ENCODE results near the gene C16orf96.

Gene C16orf96

DNA sequence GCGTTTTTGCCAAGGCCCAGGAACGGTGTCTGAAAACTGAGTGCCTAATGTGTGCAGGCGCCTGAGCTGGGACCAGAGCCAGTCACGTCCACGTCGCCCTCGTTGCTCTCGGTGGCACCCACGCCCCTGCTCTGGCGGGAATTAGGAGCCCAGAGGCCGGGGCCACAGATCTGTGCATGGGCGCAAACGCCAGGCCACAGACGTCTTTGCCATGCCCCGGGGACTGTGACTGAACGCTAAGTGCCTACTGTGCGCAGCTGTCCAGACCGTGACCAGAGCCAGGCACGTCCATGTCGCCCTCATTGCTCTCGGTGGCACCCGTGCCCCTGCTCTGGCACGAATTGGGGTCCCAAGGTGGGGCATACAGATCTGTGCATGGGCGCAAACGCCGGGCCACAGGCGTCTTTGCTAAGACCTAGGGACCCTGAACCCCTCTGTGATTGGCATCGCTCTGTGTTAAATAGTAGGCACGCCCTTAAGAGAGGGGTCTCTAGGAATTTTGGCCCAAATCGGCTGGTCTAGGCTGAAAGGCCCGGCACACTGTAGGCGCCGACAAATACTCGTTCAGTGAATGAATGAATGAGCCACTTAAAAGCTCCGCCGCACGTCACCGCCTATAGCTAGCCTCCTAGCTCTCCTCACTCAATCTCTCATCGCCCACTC, 59.4 kb downstream of the C16orf96 start:
- 92% methylated on average over 39 of the region's 39 CpGs for WGBS, 2 experiments
- Histone ChIP-seq H3K27ac (ENCODE audit: insufficient read depth, low read depth, low read length, poor library complexity, severe bottlenecking) (peak overlapping the region; percentile 74), H3K4me1 (ENCODE audit: control insufficient read depth, insufficient read depth, low read length) (peaks cover 19% of the 10 kb centered on the region), H3K27me3 (ENCODE audit: control insufficient read depth, insufficient read depth, low read length, poor library complexity, severe bottlenecking) (no peaks in the 10 kb centered on the region), H3K9me3 (ENCODE audit: control insufficient read depth, low read length) (no peaks in the 10 kb centered on the region), H3K4me3 (ENCODE audit: insufficient read depth, low read depth, low read length) (peak overlapping the region; percentile 11), H3K36me3 (ENCODE audit: control insufficient read depth, insufficient read depth, low read length) (no peaks in the 10 kb centered on the region)

DNA sequence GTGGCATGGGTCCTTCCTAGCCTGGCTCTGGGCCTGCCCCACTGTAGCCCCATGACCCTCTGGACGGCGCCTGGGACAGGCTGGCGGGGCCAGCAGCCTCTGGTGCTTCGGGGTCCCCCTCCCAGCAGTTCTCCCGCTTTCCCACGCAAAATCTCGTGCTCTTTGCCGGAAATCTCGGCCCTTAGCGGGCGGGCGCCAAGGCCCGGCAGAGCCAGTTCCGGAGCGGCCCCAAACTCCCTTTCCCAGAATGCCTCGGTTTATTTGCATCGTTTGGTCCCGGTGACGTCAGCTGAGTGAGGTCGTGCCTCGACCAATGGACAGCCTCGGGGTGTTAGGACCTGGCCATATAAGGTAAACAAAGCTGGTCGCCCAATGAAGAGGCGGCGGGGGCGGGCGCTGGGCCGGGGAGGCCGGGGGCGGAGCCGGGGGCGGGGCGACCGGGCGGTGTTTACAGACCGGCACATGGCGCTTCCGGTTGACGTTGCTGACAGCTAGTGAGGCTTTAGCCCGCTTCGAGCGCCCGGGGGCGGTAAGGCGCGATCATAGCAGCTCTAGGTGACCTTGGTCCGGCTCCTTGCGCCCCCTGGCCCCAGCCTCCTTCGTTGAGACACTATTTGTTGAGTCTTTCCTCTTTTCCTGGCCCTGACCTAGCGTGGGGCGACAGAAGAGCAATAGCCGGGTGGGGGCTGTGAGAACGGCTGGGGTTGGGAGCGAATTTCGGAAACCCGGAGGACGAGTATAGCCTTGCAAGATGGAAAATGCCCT, 60.1 kb downstream of the C16orf96 start:
- H3K4me1 ChIP-seq (ENCODE audit: control insufficient read depth, insufficient read depth, low read length): peaks cover 19% of the 10 kb centered on the region
- H3K27me3 ChIP-seq (ENCODE audit: control insufficient read depth, insufficient read depth, low read length, poor library complexity, severe bottlenecking): no peaks in the 10 kb centered on the region
- no peaks in the 10 kb centered on the region for H3K9me3 ChIP-seq (ENCODE audit: control insufficient read depth, low read length)
- peak overlapping the region; percentile 97 for H3K27ac ChIP-seq (ENCODE audit: insufficient read depth, low read depth, low read length, poor library complexity, severe bottlenecking)
- WGBS, 2 experiments: 1% methylated on average over 57 of the region's 57 CpGs
- no peaks in the 10 kb centered on the region for H3K36me3 ChIP-seq (ENCODE audit: control insufficient read depth, insufficient read depth, low read length)
- H3K4me3 ChIP-seq (ENCODE audit: insufficient read depth, low read depth, low read length): peak overlapping the region; percentile 56

DNA sequence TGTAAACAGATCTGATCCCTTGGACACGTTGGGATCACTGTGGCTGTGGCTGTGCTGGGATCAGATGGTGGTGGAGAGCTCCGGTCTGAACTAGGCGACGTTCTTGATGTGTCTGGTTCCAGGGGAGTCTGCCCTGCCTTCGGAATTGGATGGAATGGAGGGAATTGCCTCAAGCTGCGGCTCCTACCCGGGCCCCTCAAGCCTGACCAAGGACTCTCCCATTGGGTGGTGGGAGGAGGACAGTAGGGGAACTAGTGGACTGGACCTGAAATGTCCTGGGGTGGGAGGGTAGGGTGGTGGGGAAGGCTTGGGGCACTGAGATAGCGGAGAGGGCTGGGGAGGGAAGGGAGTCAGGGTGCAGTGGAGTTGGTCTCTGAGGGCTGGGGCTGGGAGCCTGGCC, 61.7 kb downstream of the C16orf96 start:
- WGBS, 2 experiments: 94 to 95% methylated on average over 8 of the region's 8 CpGs
- Histone ChIP-seq H3K27me3 (ENCODE audit: control insufficient read depth, insufficient read depth, low read length, poor library complexity, severe bottlenecking) (no peaks in the 10 kb centered on the region), H3K9me3 (ENCODE audit: control insufficient read depth, low read length) (no peaks in the 10 kb centered on the region), H3K36me3 (ENCODE audit: control insufficient read depth, insufficient read depth, low read length) (no peaks in the 10 kb centered on the region), H3K4me3 (ENCODE audit: insufficient read depth, low read depth, low read length) (no peak overlapping the region), H3K27ac (ENCODE audit: insufficient read depth, low read depth, low read length, poor library complexity, severe bottlenecking) (no peak overlapping the region), H3K4me1 (ENCODE audit: control insufficient read depth, insufficient read depth, low read length) (peaks cover 13% of the 10 kb centered on the region)

DNA sequence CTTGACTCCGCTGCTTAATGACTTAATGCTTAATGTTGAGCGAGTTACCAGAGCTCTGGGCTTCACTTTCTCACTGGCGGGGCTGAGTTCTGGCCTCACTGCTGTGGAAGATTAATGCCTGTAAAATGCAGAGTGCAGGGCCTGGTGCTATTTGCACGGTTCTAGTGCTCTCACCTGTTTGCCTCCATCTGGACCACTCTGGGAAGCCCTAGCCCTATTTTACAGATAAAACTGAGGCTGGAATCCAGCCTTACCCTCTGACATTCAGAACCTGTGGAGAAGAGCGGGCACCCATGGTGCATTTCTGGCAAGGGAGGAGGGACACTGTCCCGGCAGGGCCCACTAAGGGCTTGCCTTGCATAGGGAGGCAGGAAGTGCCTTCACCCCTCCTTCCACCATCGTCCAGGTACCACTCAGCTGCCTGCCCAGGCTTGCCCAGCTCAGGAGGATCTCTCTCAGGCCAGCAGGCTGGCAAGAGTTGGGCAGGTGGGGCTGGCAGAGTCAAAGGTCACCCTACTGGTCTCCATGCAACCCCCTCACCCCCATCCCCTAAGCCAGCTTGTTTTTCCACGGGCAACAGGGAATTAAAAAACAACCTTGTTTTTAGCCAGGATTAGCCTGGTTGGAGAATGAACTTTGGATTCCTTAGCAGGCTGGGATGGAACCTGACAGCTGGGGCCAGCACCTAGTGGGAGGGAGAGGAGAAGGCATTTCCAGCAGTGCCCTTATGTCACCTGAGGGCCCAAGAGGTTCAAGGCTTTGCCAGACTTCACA, 62.7 kb downstream of the C16orf96 start:
- no peaks in the 10 kb centered on the region for H3K27me3 ChIP-seq (ENCODE audit: control insufficient read depth, insufficient read depth, low read length, poor library complexity, severe bottlenecking)
- peaks cover 5% of the 10 kb centered on the region for H3K4me1 ChIP-seq (ENCODE audit: control insufficient read depth, insufficient read depth, low read length)
- no peaks in the 10 kb centered on the region for H3K36me3 ChIP-seq (ENCODE audit: control insufficient read depth, insufficient read depth, low read length)
- no peaks in the 10 kb centered on the region for H3K9me3 ChIP-seq (ENCODE audit: control insufficient read depth, low read length)
- WGBS, 2 experiments: 90 to 92% methylated on average over 8 of the region's 8 CpGs
- H3K4me3 ChIP-seq (ENCODE audit: insufficient read depth, low read depth, low read length): no peak overlapping the region
- H3K27ac ChIP-seq (ENCODE audit: insufficient read depth, low read depth, low read length, poor library complexity, severe bottlenecking): no peak overlapping the region

DNA sequence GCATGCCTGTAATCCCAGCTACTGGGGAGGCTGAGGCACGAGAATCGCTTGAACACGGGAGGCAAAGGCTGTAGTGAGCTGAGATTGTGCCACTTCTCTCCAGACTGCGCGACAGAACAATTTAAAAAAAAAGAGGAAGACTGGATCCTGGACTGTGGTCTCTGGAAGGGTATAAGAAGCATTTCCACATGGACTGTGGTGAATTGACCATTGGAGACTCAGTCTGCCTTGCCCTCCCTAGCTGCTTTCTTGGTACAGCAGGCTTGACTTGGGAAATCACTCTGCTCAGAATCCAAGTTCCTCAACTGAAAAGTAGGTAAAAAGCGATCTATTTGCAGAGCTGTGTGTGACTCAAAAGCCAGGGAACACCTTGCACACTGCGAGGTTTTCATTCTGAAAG, 67.5 kb downstream of the C16orf96 start:
- 91 to 94% methylated on average over 7 of the region's 7 CpGs for WGBS, 2 experiments
- no peaks in the 10 kb centered on the region for H3K27me3 ChIP-seq (ENCODE audit: control insufficient read depth, insufficient read depth, low read length, poor library complexity, severe bottlenecking)
- no peaks in the 10 kb centered on the region for H3K36me3 ChIP-seq (ENCODE audit: control insufficient read depth, insufficient read depth, low read length)
- H3K9me3 ChIP-seq (ENCODE audit: control insufficient read depth, low read length): no peaks in the 10 kb centered on the region
- H3K4me3 ChIP-seq (ENCODE audit: insufficient read depth, low read depth, low read length): no peak overlapping the region
- H3K27ac ChIP-seq (ENCODE audit: insufficient read depth, low read depth, low read length, poor library complexity, severe bottlenecking): no peak overlapping the region
- peaks cover 7% of the 10 kb centered on the region for H3K4me1 ChIP-seq (ENCODE audit: control insufficient read depth, insufficient read depth, low read length)

DNA sequence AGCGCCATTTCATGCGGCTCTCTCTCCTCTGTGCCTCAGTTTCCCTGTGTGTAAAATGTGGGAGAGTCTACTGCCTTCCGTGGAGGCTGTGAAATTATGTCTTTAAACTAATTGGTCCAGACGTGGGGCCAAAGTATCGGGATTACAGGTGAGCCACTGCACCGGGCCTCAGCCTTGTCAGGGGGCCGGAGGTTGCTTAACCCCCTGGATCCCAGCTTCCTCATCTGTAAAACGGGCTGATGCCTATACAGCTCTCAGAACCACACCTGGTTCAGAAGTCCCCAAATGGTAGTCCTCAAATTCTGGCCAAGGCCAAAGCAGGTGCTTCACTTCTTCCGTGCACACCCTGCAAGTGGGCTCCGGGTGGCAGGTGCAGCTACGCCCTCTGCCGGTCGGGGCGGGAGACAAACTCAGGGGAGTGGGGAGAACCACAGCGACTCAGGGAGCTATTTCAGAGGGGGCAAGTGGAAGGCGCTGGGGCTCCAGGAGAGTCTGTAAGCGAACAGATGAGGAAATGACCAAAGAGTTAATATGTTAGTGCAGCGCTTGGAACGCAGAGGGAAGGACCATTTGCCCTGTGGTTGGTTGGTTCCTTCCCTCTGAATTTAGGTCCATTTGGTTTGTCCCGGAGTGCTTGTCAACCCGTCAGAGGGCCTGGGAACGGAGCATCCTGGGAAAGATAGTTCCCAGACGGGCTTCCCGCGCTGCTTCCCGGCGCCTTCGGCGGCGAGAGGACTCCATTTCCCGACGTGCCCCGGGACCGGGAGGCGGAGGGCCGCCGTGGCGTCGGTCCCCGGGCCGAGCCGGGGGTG, 68.1 kb downstream of the C16orf96 start, which contains the start of gene MGRN1:
MGRN1 (plus strand) TSS at position 812 of the 812 bp plus-strand sequence. CDS start 135 bp downstream, outside the sequence.
- Histone ChIP-seq H3K9me3 (ENCODE audit: control insufficient read depth, low read length) (no peaks in the 10 kb centered on the region), H3K27me3 (ENCODE audit: control insufficient read depth, insufficient read depth, low read length, poor library complexity, severe bottlenecking) (no peaks in the 10 kb centered on the region), H3K27ac (ENCODE audit: insufficient read depth, low read depth, low read length, poor library complexity, severe bottlenecking) (peak within 1 kb of the TSS; percentile 78), H3K36me3 (ENCODE audit: control insufficient read depth, insufficient read depth, low read length) (no peaks in the 10 kb centered on the region), H3K4me3 (ENCODE audit: insufficient read depth, low read depth, low read length) (peak within 1 kb of the TSS; percentile 72), H3K4me1 (ENCODE audit: control insufficient read depth, insufficient read depth, low read length) (peaks cover 7% of the 10 kb centered on the region)
- 15 to 16% methylated on average over 42 of the region's 42 CpGs for WGBS, 2 experiments

DNA sequence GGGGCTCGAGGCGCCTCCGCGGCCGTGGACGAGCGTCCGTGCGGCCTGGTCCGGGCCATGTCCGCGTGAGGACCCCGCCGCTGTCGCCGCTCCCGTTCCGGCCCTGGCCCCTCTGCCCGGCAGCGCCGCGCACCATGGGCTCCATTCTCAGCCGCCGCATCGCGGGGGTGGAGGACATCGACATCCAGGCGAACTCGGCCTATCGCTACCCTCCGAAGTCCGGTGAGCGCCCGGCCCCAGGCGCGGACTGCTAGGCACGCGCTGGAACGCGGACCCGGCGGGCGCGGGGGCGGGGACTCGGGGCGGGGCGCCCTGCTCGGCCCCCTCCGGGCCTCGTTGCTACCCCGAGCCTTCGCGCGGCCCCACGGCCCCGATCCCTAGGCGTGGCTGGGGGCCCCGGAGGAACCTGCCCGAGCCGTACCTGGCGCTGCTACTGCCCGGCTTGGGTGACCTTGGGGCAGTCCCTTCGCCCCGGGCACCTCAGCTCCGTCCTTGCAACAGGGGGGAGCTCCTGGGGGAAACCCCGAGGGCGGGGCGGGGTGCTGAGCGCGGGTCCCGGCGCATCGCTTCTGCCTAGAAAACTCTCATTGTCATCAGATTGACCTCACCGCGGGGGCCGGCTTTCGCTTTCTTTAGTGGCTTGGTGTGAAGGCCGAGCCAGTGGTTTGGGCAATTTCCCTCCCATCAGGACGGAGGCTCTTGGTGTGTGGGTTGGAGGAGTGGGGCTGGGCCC, 68.9 kb downstream of the C16orf96 start:
- WGBS, 2 experiments: 0% methylated on average over 80 of the region's 80 CpGs
- no peaks in the 10 kb centered on the region for H3K27me3 ChIP-seq (ENCODE audit: control insufficient read depth, insufficient read depth, low read length, poor library complexity, severe bottlenecking)
- H3K4me1 ChIP-seq (ENCODE audit: control insufficient read depth, insufficient read depth, low read length): peaks cover 7% of the 10 kb centered on the region
- no peaks in the 10 kb centered on the region for H3K36me3 ChIP-seq (ENCODE audit: control insufficient read depth, insufficient read depth, low read length)
- peak overlapping the region; percentile 72 for H3K4me3 ChIP-seq (ENCODE audit: insufficient read depth, low read depth, low read length)
- H3K27ac ChIP-seq (ENCODE audit: insufficient read depth, low read depth, low read length, poor library complexity, severe bottlenecking): peak overlapping the region; percentile 76
- H3K9me3 ChIP-seq (ENCODE audit: control insufficient read depth, low read length): no peaks in the 10 kb centered on the region

DNA sequence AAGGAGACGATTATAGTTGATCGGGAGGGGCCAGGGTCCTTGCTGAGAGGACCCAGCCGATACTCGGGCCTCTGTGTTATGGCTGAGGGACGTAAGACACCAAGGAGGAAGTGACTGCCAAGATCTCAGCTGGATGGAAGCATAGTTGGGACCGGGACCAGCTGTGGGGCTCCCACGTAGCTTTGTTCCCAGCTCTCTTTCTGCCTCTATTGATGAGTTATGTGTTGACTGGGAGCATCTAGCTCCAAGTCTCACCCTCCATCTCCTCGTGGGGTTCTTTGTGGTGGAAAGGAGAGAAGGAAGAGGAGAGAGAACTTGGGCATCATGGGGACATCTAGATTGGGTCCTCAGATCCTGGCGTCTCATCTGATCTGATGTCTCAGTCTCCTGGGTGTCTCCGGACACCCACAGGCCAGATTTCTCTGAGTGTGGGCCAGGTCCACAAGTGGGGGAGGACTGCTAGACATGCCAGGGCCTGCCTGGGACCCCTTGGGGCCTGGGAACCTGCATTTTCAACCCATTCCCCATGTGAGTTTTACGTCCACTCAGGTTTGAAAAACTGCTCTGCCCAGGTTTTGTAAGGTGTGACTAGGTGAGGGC, 69.5 kb downstream of the C16orf96 start:
- Histone ChIP-seq H3K27me3 (ENCODE audit: control insufficient read depth, insufficient read depth, low read length, poor library complexity, severe bottlenecking) (no peaks in the 10 kb centered on the region), H3K9me3 (ENCODE audit: control insufficient read depth, low read length) (no peaks in the 10 kb centered on the region), H3K4me1 (ENCODE audit: control insufficient read depth, insufficient read depth, low read length) (peaks cover 7% of the 10 kb centered on the region), H3K27ac (ENCODE audit: insufficient read depth, low read depth, low read length, poor library complexity, severe bottlenecking) (no peak overlapping the region), H3K4me3 (ENCODE audit: insufficient read depth, low read depth, low read length) (peak overlapping the region; percentile 72), H3K36me3 (ENCODE audit: control insufficient read depth, insufficient read depth, low read length) (no peaks in the 10 kb centered on the region)
- WGBS, 2 experiments: 19 to 22% methylated on average over 11 of the region's 11 CpGs

DNA sequence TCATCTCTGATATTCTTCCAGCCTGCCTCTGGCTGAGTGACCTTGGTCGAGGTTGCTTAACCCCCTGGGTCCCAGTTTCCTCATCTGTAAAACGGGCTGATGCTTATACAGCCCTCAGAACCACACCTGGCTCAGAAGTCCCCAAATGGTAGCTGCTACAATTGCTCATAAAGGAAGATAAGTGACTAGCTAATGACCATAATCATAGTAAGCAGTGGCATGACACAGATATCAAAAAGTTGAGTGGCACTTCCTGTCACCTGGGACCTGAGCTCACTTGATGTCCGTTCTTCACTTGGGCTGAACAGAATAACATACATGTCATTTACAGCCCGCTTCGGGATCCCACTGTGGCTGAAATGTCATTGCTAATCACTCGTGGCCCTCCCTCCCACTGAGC, 70.3 kb downstream of the C16orf96 start:
- 74 to 80% methylated on average over 6 of the region's 6 CpGs for WGBS, 2 experiments
- Histone ChIP-seq H3K4me3 (ENCODE audit: insufficient read depth, low read depth, low read length) (peak overlapping the region; percentile 72), H3K27me3 (ENCODE audit: control insufficient read depth, insufficient read depth, low read length, poor library complexity, severe bottlenecking) (no peaks in the 10 kb centered on the region), H3K9me3 (ENCODE audit: control insufficient read depth, low read length) (peaks cover 2% of the 10 kb centered on the region), H3K27ac (ENCODE audit: insufficient read depth, low read depth, low read length, poor library complexity, severe bottlenecking) (no peak overlapping the region), H3K4me1 (ENCODE audit: control insufficient read depth, insufficient read depth, low read length) (peaks cover 7% of the 10 kb centered on the region), H3K36me3 (ENCODE audit: control insufficient read depth, insufficient read depth, low read length) (no peaks in the 10 kb centered on the region)
